Stimulated activated CD4-positive, alpha-beta T cell treated with anti-CD3 and anti-CD28 coated beads, TNF-alpha, amount 100 ng/mL, for 1 hour (primary cell): Measurements from ENCODE around the gene SAMSN1.

Experiments
- DNase-seq, 3 donors: peaks; one replicate each; pipeline ENCODE4 v3.0.0-alpha.2; 2020; ENCODE audit warnings: low read depth in 3 of 3, low spot score in 1 of 3

SAMSN1 gene

DNA sequence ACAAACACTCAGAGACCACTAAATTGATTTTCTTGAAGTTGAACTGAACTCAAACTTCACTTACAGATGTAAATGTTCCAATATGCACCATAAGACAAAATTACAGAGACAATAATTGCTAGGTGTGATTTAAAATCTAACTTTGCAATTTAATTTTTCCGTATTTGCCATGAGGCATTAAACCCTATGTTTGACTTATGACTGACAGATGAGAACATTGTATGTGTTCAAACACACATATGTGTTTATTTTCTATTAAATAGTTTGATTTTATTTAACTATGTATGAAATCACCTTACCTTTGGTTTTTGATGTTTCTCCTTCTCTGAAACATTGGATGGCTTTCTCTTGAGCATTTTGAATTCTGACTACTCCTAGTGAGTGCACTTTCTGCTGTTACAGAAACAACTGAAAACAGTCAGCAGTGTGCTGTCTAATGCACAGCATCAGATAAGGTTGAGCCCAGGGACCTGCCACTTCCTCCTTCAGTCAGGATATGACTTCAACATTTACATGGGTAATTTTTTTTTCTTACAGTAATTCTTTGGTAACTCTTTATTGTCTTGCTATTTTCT, at the start of gene SAMSN1:
SAMSN1 (minus strand) TSS at position 410 of the 575 bp plus-strand sequence; CDS start at position 356, 54 bp downstream.
- DNase-seq, result peak in 2 of 3 donors; percentile 40 to 41

DNA sequence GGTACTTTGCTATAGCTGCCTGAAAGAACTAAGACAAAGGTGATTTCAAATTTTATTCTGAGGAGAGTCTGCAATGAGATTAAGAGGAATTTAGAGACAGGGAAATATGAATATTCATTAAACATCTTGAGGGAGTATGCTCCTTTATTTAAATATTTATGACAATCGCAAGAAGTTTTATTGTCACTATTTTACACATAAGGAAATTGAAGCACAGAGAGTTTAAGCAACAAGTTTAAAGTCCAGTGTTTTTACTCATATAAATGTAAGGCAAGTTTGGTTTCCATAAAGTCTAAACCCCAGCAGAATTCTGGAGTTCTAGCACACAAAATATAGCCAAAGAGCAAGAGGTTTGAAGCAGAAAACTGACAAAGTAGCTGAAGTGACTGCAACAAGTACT, 49.3 kb upstream of the SAMSN1 start:
- DNase-seq, result no peak

DNA sequence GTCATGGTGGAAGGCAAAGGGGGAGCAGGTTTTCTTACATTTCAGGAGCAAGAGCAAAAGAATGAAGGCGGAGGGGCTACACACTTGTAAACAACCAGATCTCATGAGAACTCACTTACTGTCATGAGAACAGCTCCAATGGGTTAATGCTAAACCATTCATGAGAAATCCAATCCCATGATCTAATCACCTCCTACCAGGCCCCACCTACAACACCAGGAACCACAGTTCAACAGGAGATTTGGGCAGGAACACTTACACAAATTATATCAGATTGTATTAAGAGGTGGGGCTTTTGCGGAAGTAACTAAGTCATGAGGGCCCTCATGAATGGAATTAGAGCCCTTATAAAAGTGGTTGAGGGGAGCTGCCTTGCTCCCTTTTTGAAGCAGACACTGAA, 48.9 kb upstream of the SAMSN1 start:
- DNase-seq, result no peak

DNA sequence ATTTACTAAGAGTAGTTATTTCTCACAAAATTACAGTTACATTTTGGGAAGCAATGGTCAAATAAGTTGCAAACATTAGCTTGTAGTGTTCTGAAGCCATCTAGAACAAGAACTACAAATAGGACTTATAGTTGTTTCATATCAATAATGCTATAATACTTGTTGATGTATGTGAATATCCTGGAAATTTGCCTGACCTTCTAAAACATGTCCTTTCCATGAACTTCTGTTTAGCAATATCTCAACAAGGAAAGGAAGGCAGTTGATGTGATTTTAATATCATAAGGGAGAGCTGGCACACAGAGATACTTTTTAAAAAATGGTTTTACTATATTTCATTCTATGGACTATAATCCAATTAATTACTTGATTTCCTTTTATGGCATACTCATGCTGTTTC, 47.1 kb upstream of the SAMSN1 start:
- DNase-seq, result no peak

DNA sequence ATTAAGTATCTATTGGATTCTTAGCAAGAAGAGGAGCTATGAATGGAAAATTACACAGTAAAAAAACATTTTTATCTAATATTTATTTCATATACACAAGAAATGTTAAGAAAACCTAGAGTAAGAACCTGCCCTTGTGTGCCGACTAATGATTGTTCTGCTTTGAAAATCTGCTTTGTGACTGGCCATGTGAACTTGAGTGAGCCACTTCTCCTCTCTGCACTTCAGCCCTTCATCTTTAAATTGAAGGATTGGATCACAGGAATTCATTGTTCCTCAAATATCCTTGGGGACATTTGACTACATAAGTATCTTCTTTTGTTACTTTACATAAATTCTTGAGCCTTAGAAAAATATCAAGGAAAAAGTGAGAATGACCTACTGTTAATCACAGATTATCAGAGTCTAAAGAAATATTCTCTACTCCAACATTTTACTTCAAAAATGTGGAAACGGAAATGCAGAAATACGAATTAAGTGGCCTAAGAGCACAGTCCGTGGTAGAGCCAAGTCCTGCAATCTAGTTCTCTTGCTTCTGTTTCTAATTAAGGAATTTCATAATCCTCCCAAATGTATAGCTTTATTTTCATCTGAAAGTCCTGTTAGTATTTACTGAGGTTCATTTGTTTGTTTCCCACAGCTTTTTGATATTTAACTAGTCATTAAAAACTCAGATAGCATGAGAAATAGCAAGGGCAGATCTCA, 46.3 kb upstream of the SAMSN1 start:
- DNase-seq, result no peak

DNA sequence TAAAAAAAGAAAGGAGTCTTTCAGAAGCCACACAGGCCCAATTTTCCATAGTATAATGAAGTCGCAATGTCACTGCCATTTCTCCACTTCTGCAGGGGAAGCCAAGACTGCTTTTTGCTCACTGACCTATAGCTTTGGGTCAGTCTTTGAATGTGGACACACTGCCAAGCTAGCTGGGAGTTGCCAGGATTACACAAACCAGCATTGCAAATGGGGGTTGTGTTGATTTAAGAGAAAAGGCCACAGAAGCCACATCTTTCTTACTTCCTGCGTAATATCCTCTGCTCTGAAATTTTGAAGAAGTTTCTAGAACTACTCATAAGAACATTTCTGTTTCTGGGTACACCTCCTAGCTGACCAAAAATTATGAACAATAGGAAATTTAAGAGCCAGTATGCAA, 45.8 kb upstream of the SAMSN1 start:
- DNase-seq, result no peak

DNA sequence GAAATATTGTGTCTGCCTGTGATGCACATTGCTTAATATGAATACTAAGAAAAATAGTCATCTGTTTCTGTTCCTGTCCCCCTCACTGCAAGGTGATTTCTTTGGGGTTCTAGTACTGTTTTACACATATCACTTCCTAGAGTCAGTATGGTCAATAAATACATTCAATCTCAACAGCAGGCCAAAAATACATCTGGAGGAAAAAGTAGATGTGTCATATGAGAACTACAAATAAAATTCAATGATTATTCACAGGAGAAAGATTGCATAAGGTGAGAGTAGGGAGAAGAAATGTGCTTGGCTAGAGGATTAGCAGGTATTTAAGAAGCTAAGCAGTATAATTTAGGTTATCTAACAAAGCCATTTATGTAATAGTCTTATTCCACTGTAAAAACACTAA, 45.3 kb upstream of the SAMSN1 start:
- no peak for DNase-seq

DNA sequence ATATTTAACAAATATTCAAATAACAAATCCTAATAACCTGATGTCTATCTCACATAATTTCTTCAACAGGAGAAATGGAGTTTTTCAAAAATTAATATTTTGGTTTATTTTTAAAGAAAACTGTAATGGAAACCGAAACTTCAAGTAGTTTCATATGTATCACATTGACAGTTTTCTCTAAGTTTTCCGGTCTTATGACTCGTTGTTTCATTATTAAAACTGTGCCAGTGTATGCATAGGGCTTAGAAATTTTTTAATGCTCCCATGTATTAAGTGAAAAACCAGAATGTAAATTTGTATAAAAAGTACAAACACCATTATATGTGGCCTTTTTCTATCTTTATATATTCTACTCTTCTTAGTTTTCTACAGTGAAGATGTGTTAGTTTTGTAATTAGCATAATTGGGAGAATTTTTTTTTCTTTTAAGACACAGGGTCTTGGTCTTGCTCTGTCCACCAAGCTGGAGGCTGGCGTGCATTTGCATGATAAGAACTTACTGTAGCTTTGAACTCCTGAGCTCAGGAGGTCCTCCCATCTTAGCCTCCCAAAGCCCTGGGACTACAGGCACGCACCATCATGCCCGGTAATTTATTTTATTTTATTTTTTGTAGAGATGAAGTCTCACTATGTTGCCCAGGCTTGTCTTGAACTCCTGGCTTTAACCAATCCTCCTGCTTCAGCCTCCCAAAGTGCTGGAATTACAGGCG, 43.9 kb upstream of the SAMSN1 start:
- DNase-seq, result no peak

DNA sequence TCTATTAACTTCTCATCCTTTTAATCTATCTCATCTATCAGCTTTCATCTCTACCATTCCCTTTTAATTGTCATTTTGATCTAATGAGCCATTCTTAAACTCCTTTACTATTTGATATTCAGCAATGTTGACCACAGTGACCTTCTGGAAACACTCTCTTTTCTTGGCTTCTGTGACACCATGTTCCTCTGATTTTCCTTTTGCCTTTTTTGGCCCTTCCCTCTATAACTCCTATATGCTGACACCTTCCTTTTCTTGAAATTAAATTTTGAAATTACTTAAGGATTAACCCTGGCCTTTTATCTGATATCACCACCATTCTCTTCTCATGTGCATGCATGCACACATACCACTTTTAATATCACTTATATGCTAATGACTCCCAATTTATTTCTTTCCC, 41.2 kb upstream of the SAMSN1 start:
- DNase-seq, result no peak

DNA sequence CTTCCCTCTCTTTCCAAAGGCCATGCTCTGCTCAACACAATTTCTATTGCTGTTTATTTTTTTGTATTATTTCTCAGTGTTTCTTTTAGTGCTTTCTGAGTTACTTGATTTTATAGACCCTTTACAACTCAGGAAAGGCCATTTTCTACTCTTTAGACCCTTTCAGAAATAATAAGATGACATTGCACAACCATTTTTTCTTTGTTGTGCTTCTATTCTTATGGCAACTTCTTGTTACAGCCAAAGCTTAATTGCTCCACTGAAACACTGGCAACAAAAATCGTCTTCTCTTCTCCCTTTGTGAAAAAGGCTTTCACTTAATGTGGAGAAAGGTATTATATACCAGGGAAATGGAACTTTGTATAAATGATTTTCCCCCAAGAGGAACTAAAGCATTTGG, 39.0 kb upstream of the SAMSN1 start:
- no peak for DNase-seq

DNA sequence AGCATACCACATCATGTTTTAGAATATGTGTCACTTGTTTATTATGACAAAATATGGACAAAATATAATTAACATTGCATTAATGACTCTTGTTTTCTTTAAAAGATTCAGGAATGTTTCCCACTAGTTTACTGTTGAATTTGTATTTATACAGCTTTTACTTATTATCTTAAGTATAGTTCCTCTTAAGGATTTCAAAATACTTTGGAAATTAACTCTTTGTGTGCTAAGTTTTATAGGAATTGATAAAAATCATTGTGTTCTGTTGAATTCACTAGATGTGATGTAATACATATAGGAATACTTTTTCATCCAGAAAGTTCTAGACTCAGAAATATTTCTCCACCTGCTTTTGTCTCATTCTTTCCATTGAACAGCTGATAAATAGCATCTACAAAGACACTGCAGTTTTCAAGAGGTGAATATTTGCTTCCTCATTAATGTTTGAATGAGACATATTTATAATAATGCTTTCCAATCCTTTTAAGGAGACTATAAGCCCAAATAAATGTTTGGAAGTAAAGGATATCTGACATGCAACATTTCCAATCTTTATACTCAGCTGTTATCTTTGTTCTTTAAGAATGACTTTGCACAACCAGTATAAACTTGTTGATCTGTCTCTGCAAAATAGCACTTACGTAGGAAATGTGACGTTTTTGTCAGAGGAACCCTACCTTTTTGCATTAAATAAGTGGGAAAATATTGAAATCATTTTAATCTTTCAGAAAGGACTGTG, 38.4 kb upstream of the SAMSN1 start:
- no peak for DNase-seq

DNA sequence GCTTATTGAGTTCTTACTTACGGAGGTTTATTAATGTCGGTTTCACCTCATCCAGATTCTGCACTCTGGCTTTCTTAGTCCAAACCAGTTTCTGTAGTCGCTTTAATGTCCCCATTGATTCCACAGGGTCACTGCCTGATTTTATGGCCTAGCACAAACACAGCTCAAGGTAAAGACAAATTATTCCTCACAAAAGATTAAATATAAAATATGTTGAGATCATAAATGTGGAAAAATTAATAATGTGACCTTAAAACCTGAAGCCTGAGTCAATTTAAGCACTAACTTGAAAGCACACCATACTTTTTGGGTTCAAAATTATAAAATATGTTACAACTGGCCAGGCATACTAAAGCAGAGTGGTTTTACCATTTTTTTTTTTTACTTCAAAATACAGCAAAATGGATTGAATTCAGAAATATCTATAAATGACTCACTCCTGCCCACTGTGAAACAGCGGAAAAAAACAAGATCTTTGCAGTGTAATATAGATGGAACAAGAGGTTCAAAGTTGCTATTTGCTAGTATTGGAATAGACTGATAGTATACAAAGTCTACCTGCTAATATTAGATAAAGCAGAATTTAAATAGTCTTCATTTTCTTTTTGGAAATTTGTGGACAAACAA, 37.6 kb upstream of the SAMSN1 start:
- DNase-seq, result no peak

DNA sequence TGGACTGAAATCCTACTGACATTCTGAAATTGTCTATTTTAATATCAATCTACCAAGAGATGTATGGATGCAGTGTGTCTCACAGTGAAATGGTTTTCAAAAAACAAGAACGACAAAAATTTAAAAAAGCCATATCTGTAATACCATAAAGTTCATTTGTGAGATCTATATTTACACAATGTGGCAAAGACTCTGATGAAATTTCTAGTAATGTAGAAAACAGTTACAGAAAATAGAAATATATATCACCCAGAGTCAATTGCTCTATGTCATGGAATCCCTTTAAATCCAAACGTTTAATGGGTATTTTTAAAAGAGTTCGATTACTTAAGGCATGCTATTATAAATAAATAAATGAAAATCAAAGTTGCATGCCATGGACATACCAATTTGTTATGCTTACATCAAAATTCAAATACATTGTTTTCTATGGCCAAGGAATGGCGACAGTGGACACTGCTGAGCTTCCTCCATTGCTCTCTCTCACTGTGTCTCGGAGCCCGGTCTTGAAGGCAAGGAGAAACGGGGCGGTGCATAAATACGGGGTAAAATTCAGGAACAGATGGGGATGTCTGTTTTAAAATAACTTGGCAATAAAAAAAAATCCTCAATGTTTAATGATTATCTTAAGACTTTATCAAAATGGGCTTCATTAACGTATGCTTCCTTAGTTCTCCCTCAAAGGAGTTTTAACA, 37.0 kb upstream of the SAMSN1 start:
- no peak for DNase-seq

DNA sequence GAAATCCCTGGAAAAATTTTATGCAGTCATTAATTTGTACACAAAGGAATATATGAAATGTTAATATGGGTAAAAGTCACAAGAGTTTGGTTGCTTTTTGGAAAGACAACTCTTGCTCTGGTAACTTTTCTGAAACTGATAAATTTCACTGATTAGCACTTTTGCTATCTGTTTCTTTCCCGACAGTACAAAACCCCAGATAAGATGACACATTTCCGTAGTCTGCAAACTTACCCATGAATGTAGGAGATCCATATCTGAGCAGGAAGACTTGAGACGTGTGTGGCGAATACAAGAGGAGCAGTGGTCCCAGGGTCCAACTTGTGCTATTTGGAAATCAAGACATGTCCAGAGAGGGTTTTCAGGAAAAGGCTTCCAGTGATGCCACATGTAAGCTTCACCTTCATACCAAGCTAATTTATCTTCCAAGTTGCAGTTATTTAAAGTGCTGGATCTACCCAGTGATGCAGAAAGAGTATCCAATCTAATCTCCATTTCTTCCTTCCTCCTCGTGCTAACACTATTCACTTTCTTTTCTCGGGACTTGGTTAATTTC, 35.9 kb upstream of the SAMSN1 start:
- no peak for DNase-seq

DNA sequence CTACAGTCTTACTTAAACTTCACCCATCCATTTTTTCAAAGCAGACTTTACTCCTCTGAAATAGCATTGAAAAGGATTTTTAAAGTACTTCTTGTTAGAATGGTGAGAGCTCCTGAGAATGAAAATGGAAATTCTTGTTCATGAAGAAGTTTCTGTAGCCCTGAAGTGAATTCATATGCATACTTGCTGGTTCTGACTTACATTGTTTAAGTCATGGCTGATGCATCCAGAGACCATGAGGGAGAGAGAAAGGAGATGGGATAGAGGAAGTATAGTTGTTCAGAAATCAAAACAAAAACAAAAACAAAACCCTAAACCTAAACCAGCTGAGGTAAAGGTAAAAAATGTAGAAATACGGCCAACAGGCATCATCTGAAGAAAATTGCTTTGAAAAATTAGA, 27.1 kb upstream of the SAMSN1 start:
- no peak for DNase-seq

DNA sequence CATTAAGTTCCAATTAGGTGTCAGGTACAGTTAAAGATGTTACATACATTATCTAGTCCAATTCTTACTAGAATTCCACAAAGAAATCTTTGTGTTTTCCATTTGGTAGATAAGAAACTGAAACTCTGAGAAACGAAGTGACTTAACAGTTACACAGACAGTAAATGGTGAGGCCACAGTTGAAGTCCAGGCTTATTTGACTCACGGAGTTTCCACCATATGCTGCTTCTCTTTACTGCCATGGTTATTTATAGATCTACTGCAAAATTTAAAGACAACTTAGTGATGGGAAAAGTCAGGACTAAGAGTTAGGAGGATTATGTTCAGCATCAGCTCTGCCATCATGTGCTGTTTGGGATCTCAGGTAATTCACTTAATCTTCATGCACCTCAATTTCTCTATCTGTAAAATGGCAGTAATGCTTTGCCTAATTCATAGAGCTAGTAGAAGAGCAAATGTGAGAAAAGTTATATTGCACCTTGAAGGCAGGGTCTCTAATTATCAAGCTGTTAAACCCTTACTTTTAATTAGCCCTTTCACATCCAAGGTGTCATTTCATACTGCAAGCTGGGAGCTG, 26.2 kb upstream of the SAMSN1 start:
- DNase-seq, result no peak

DNA sequence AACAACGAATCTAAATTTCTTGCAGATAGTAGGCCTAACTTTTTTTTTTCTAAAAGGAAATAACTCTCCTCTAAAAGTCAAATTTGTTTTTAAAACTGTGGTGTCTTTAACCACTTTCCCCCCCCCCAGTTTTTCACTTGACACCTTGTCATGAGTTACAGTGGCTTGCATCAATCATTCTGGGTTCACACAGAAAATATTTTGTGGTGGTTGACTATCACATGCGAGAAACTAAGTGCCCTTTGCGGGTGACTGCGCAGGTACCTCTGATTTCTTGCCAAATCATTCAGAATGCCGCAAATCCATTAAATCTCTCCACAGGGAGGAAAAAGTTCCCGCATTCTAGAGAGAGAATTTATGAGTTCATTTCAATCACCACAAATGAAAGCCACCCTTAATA, 23.8 kb upstream of the SAMSN1 start:
- DNase-seq, result no peak

DNA sequence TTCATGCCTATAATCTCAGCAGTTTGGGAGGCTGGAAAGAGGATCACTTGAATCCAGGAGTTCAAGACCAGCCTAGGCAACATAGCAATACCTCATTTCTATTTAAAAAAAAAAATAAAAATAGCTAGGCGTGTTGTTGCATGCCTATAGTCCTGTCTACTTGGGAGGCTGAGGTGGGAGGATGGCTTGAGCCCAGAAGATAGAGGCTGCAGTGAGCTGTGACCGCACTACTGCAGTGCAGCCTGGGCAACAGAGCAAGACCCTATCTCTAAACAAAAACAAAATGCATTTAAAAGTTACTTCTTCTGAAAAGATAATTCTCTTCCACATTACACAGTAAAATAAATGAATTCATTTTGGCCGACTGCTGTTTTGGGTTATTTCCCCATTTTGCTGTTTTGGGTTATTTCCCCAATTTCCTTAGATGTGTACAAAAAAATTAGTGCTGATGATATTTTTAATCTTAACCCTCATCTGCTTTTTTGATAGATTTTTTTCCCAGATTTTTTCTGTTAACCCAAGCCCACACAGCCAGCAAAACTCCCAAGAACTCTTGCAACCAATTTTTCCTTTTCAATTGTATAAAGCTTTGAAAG, 23.0 kb upstream of the SAMSN1 start:
- no peak for DNase-seq

DNA sequence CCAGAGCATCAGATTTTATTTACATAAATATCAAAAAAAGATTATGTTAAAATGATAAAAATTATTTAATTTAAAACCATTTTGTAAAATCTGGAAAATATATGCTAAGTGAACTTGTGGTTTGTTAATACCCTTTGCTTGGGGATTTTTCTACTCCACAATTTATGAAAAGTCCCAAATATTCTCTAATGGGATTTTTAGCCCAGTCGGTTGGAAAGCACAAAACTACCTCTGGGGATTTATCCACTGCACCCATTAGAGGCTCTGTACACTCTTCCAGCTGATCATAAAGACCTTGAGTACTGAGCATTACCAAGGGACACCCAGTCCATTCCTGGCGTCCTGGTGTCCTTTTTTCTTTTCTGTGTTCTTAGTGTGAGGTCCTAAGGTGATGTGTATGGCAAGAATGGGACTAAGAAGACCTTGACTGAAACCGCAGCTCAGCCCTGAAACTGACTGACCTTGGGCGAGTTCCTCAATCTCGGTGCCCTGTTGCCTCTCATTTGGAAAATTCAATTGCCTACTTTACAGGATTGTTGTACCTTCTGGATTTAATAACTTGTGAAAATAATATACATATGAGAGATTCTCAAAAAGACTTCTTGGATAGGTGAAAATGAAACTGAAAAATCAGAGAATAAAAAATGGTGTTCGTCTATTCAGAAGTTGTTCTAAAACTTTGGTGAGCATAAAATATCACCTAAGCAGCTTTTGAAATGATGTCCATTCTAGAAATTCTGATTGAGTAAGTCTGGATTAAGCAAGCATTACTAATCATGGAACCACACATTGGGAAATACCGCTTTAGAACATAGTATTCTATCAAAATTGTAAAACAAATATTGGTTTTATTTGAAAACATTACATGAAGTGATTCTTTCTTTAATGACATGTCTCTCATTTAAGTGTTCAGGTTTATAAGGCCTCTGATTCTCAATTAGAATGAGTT, 21.5 kb upstream of the SAMSN1 start:
- no peak for DNase-seq
